NCI-H446 (cell line): ENCODE data around the gene SURF1.
"Not testable (repeated sequence)": the region's sequence is repeated elsewhere in the genome, so short reads cannot be mapped to it uniquely, and the experiment has no call there.

ENCODE experiments used
- DNase-seq, 2 experiments: peaks; one replicate each; lab custom pipeline; 2025; lab: John Stamatoyannopoulos, UW

The SURF1 gene

DNA sequence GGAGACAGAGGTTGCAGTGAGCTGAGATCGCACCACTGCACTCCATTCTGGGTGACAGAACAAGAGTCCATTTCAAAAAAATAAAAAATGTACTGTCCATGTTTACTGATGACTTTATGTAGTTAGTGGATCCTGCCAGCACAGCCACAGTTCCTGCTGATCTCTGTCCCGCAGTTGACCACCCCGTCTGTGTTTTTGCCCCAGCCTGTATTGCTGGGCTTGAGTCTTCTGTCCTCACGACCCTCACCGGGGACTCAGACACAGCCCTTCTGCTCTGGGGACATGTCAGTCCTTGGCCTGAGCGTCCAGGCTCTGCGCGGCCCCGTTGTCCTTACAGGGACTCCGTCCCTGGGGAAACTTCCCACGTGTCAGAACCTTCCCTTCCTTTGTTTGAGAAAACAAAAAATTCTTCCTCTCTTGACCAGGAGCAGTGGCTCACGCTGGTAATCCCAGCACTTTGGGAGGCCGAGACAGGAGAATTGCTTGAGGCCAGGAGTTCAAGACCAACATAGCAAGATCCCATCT lies 34.8 kb downstream of the SURF1 start:
- no peak for DNase-seq

DNA sequence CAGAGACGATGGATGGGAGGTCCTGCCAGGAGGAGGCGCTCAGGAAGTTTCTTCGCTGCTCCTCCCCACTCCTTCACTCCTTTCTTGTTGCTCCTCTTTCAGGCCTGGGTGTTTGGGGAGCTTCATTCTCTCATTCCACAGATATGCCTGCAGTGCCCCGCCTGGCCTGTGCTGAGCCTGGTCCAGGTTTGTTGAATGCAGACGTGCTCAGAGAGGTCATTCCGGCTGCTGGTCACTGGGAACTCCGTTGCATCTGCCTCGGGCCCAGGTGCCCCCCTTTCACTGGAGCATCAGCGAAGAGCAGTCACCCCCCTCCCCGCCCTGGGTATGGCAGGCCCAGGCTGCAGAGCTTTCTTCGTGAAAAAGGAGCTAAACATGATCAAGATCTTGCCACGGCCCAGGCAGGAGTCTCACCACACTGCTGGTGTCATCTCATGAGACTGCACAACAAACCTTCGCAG lies 35.8 kb downstream of the SURF1 start:
- no peak for DNase-seq

DNA sequence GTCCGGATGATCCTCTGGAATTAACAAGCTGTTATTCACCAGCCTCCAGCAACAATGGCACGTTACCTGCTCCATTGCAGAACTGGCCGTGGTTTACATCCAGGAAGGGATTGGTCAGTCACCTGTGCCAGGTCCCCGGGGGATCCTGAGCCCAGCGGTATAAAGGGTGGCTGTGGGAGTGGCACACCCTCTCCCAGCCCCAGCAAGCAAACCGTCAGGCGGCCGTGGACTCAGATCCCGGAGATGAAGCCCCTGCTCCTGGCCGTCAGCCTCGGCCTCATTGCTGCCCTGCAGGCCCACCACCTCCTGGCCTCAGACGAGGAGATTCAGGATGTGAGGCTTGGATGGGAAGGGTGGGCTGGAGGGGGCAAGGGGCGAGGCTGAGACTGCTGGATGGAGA lies 38.7 kb downstream of the SURF1 start:
- DNase-seq = not testable (repeated sequence)

DNA sequence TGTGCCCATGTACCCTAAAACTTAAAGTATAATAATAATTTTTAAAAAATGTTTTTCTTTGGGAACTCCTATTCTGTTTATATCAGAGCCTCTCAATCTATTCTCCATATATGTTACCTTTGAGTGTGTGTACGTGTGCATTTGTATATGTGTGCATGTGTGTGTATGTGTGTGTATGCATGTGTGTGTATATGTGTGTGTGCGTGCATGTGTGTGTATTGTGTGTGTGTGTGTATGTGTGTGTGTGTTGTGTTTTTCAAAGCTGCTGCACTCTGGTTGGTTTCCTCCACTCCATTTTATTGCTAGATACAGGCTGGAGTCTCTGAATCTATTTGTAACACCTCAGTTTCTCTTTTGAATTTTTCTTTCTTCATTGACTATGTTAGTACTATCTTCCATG lies 40.3 kb downstream of the SURF1 start:
- DNase-seq = no peak

DNA sequence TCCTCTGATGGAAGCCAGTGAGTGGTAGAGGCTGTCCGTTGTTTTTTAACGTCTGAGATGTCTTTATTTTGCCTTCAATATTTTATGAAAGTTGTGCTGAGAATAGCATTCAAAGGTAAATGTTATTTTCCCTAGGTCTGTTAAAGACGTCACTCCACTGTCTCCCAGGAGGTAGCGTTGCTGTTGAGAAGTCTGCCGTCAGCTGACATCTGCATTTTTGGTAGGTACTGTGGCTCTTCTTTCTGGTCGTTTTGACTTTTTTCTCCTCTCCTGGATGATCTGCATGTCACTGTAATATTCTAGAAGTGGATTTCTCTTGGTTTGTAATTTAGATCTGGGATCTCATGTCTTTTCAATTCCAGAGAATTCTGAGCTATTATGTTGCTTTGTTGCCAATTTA lies 46.7 kb downstream of the SURF1 start:
- DNase-seq = no peak

GRCh38 chr9:133307301-133307700 lies 49.0 kb downstream of the SURF1 start:
- DNase-seq = no peak

DNA sequence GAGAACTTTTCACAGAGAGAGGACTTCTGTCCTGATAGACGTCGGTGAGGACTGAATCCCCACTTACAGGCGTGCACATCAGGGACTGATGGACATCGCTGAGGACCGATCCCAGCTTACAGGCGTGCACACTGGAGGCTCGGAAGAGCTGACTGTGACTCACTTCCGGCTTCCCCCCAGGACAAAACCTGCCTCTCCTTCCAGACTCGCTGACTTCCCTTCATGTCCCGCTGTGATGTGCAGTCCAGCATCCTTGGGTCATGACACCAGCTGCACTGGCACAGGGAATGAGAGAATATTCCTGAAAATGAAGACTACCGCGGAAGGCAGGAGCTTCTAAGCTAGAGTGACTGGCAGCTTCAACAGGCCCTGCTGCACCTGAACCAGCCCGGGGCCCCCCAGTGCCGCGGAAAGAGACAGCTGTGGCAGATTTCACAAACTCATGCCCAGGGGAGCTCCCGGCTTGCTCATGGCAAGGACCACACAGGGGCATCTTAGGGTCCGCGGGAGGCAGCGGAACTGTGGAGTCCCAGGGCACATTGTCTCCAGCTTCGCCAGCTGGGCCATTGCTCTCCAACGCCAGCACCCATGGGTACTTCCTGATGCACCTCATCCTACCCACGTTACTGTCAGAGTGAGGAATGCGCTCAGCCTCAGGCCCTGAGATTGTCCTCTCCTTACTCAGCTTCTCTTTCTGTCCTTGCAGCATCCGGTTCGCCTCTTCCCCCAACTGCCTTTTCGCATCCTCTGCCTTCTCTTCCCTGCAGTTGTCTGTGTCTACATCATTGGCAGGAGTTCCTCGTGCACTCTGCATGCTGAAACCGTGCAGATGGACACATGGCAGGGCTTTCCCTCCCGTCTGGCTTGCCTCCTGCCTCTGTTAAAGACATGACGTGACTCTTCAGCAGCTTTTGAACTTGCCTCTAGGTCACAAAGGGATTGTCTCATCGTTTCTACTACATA lies 49.8 kb downstream of the SURF1 start:
- DNase-seq = no peak

DNA sequence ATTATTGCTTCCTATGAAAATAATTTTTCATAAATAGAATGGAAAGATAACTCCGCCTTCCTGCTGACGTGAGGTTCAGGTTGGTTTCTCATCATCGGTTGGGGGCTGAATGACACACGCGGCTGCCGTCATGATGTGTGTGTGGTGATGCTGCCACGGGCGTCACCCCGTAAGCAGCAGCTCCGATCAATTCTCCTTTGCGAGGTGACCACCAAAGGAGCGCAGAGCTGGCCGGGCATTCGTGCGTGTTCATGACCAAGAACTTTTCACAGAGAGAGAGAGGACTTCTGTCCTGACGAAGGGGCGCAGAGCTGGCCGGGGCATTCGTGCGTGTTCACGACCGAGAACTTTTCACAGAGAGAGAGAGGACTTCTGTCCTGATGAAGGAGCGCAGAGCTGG lies 50.6 kb downstream of the SURF1 start:
- no peak for DNase-seq

GRCh38 chr9:133304477-133305377 lies 51.6 kb downstream of the SURF1 start:
- DNase-seq = no peak

DNA sequence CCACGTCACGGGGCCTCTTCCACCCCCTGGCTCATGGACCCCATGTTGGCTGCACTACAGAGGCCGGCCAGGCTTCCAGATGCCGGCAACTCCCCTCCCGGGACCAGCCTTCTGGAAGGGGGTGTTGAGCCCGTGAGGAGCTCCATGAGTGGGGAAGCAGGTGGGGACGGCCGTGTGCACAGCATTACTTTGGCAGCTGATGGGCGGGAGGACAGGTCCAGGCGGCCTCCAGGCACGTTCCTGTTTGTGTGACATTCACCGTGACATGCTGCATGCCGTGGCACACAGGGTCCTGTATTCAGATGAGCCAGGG lies 52.2 kb downstream of the SURF1 start:
- DNase-seq = no peak

GRCh38 chr9:133303266-133304157 lies 52.8 kb downstream of the SURF1 start:
- no peak for DNase-seq
